H1 (cell line): Measurements from ENCODE around the gene ARHGEF26. TPM values are rescaled to one million over a fixed set of nuclear protein-coding genes. Genes with fewer than 3 reads are reported as not detected.

ENCODE experiments used
- CTCF ChIA-PET: fragments of 300-600 bp; sonication (Branson Sonifier 250); formaldehyde crosslinking; loops from one replicate; lab custom pipeline; 2021; ENCODE audit not compliant: partially characterized antibody; lab: Charles Lee
- POLR2A ChIA-PET: fragments of 300-600 bp; sonication (Branson Sonifier 250); formaldehyde crosslinking; loops from one replicate; lab custom pipeline; 2021; ENCODE audit warnings: inconsistent platforms; ENCODE audit not compliant: partially characterized antibody; lab: Charles Lee
- DNase-seq, 2 experiments: peaks; one replicate each; pipeline versions ENCODE4 v3.0.0 to v3.0.0-alpha.2; 2010 to 2022; ENCODE audit warnings: low spot score in 2 of 2, low read depth in 1 of 2, mixed read lengths in 1 of 2
- FAIRE-seq: peaks from 2 replicates; lab custom pipeline; 2011; peaks lifted over from hg19 to GRCh38; lab: Jason Lieb, UNC
- H2AFZ ChIP-seq: 2 replicates; pipeline ENCODE4 v1.8.1; 2012; ENCODE audit warnings: low read length, inconsistent platforms
- H2AK5ac ChIP-seq: 2 replicates; pipeline ENCODE4 v1.6.1; 2013; ENCODE audit warnings: low read depth, low read length
- H2BK120ac ChIP-seq: replicated peaks from 2 replicates; pipeline ENCODE3; 2013; ENCODE audit warnings: low read depth, low read length, inconsistent platforms
- H2BK12ac ChIP-seq: 2 replicates; pipeline ENCODE4 v1.6.1; 2013; ENCODE audit warnings: low read depth, low read length
- H2BK15ac ChIP-seq: 2 replicates; pipeline ENCODE4 v1.6.1; 2013; ENCODE audit warnings: low read length
- H2BK20ac ChIP-seq: 2 replicates; pipeline ENCODE4 v1.6.1; 2013; ENCODE audit warnings: low read length
- H2BK5ac ChIP-seq: 2 replicates; pipeline ENCODE4 v1.6.1; 2013; ENCODE audit warnings: low read depth, low read length
- H3K14ac ChIP-seq: 2 replicates; pipeline ENCODE4 v1.6.1; 2013; ENCODE audit warnings: inconsistent platforms; ENCODE audit not compliant: insufficient read length
- H3K18ac ChIP-seq: 2 replicates; pipeline ENCODE4 v1.6.1; 2013; ENCODE audit warnings: low read length; ENCODE audit errors: extremely low read depth
- H3K23ac ChIP-seq: 2 replicates; pipeline ENCODE4 v1.6.1; 2013; ENCODE audit warnings: inconsistent platforms; ENCODE audit not compliant: insufficient read length
- H3K23me2 ChIP-seq: 2 replicates; pipeline ENCODE4 v1.6.1; 2013; ENCODE audit warnings: low read depth, low read length
- H3K27ac ChIP-seq: 2 replicates; pipeline ENCODE4 v1.6.1; 2011; ENCODE audit warnings: low read depth, low read length, inconsistent platforms
- H3K27me3 ChIP-seq, 4 experiments: replicated peaks in 1 of 4; 1 replicate in 1 of 4; 2 replicates in 3 of 4; pipeline versions ENCODE4 v1.6.1 to v1.8.1; 2011 to 2013; ENCODE audit warnings: low read length in 3 of 4, mild to moderate bottlenecking in 3 of 4, inconsistent platforms in 2 of 4, mixed read lengths in 2 of 4, moderate library complexity in 1 of 4; ENCODE audit not compliant: control insufficient read depth in 3 of 4, insufficient read depth in 3 of 4; ENCODE audit errors: extremely low read depth in 1 of 4
- H3K36me3 ChIP-seq, 4 experiments: 2 replicates each; pipeline versions ENCODE4 v1.6.1 to v1.8.1; 2011 to 2013; ENCODE audit warnings: mild to moderate bottlenecking in 4 of 4, low read length in 3 of 4, moderate library complexity in 2 of 4, control low read depth in 1 of 4, inconsistent platforms in 1 of 4; ENCODE audit not compliant: insufficient read depth in 4 of 4, control insufficient read depth in 2 of 4
- H3K4ac ChIP-seq: replicated peaks from 2 replicates; pipeline ENCODE3; 2013; ENCODE audit warnings: low read length, low read depth, mixed read lengths, inconsistent platforms; ENCODE audit not compliant: insufficient read length
- H3K4me1 ChIP-seq, 4 experiments: replicated peaks in 1 of 4; 1 replicate in 1 of 4; 2 replicates in 3 of 4; pipeline versions ENCODE4 v1.6.1 to v1.8.1; 2011 to 2013; ENCODE audit warnings: low read length in 3 of 4, inconsistent platforms in 2 of 4, mixed read lengths in 1 of 4; ENCODE audit not compliant: insufficient read depth in 4 of 4, control insufficient read depth in 3 of 4
- H3K4me2 ChIP-seq, 2 experiments: 2 replicates each; pipeline versions ENCODE4 v1.6.1 to v1.8.1; 2011 to 2013; ENCODE audit warnings: low read depth in 2 of 2, low read length in 2 of 2, control low read depth in 1 of 2, inconsistent platforms in 1 of 2, mild to moderate bottlenecking in 1 of 2; ENCODE audit not compliant: insufficient read depth in 1 of 2
- H3K4me3 ChIP-seq, 4 experiments: fragments of 200-600, 300-600 bp in 1 of 4; sonication (generic), shearing (Covaris generic), sonication (Bioruptor Twin) in 1 of 4; 2 replicates each; pipeline versions ENCODE4 v1.5.1 to v1.8.1; 2011 to 2016; ENCODE audit warnings: low read length in 4 of 4, low read depth in 3 of 4, control low read depth in 2 of 4, inconsistent platforms in 2 of 4, mild to moderate bottlenecking in 2 of 4, mixed read lengths in 1 of 4, moderate library complexity in 1 of 4; ENCODE audit not compliant: insufficient read depth in 2 of 4; ENCODE audit errors: extremely low read depth in 1 of 4
- H3K56ac ChIP-seq: replicated peaks from 2 replicates; pipeline ENCODE3; 2013; ENCODE audit warnings: low read depth, mild to moderate bottlenecking, mixed read lengths, low read length, inconsistent platforms; ENCODE audit not compliant: insufficient read length
- H3K79me1 ChIP-seq: 2 replicates; pipeline ENCODE4 v1.6.1; 2013; ENCODE audit warnings: low read depth, low read length, control low read depth
- H3K79me2 ChIP-seq, 2 experiments: 2 replicates each; pipeline versions ENCODE4 v1.6.1 to v1.8.1; 2012 to 2013; ENCODE audit warnings: low read length in 2 of 2, mild to moderate bottlenecking in 2 of 2, inconsistent platforms in 1 of 2; ENCODE audit not compliant: insufficient read depth in 2 of 2, control insufficient read depth in 1 of 2
- H3K9ac ChIP-seq, 4 experiments: replicated peaks in 1 of 4; 1 replicate in 1 of 4; 2 replicates in 3 of 4; pipeline versions ENCODE4 v1.6.1 to v1.8.1; 2011 to 2013; ENCODE audit warnings: low read depth in 3 of 4, low read length in 3 of 4, control low read depth in 2 of 4, mild to moderate bottlenecking in 2 of 4, moderate library complexity in 2 of 4, inconsistent platforms in 1 of 4; ENCODE audit errors: extremely low read depth in 1 of 4
- H3K9me3 ChIP-seq, 2 experiments: 2 replicates each; pipeline versions ENCODE4 v1.6.1 to v1.8.1; 2012 to 2013; ENCODE audit warnings: mild to moderate bottlenecking in 2 of 2, moderate library complexity in 2 of 2, control low read depth in 1 of 2, inconsistent platforms in 1 of 2, low read depth in 1 of 2, low read length in 1 of 2, mixed read lengths in 1 of 2; ENCODE audit not compliant: insufficient read depth in 2 of 2
- H4K20me1 ChIP-seq, 2 experiments: replicated peaks in 1 of 2; 2 replicates each; pipeline versions ENCODE3 to v1.8.1; 2011 to 2013; ENCODE audit warnings: inconsistent platforms in 2 of 2, low read length in 2 of 2, mild to moderate bottlenecking in 1 of 2; ENCODE audit not compliant: insufficient read depth in 2 of 2, control insufficient read depth in 1 of 2
- H4K5ac ChIP-seq: 2 replicates; pipeline ENCODE4 v1.6.1; 2013; ENCODE audit warnings: low read length, low read depth, mixed read lengths, inconsistent platforms; ENCODE audit not compliant: insufficient read length
- H4K8ac ChIP-seq: 2 replicates; pipeline ENCODE4 v1.8.0; 2013; ENCODE audit warnings: mild to moderate bottlenecking, moderate library complexity, low read length, inconsistent platforms; ENCODE audit not compliant: insufficient read depth; ENCODE audit errors: extremely low read depth
- H4K91ac ChIP-seq: replicated peaks from 2 replicates; pipeline ENCODE3; 2013; ENCODE audit warnings: low read length, mixed read lengths, inconsistent platforms; ENCODE audit not compliant: insufficient read length
- ATF2 ChIP-seq: IDR thresholded peaks from 2 replicates; pipeline ENCODE4 v1.6.1; 2012; ENCODE audit warnings: low read length, inconsistent platforms
- KDM4A ChIP-seq: IDR thresholded peaks from one replicate; pipeline ENCODE4 v1.7.1; 2012; ENCODE audit warnings: low read depth, mild to moderate bottlenecking, moderate library complexity, low read length, inconsistent platforms; ENCODE audit not compliant: severe bottlenecking
- RBBP5 ChIP-seq: IDR thresholded peaks from 2 replicates; pipeline ENCODE4 v1.7.1; 2012; ENCODE audit warnings: low read depth, mild to moderate bottlenecking, inconsistent platforms, low read length, moderate library complexity, borderline replicate concordance
- RXRA ChIP-seq: IDR thresholded peaks from 2 replicates; pipeline ENCODE4 v1.6.1; 2011; ENCODE audit warnings: low read depth, mild to moderate bottlenecking, low read length, moderate library complexity; ENCODE audit not compliant: insufficient read depth
- SP4 ChIP-seq: IDR thresholded peaks from 2 replicates; pipeline ENCODE4 v1.6.1; 2012; ENCODE audit warnings: low read length, inconsistent platforms
- polyA plus RNA-seq, 7 experiments: library from polyadenylated mRNA; depleted of rRNA in 3 of 7; stranded (reverse) in 5 of 7; unstranded in 2 of 7; fragments of >200 nt in 5 of 7; fragments of 200-250 nt in 2 of 7; gene quantifications; 1 replicate in 5 of 7; 2 replicates in 1 of 7; 4 replicates in 1 of 7; pipeline versions ENCODE4 v1.2.1 to v1.2.3, GENCODE V29; 2011 to 2013; ENCODE audit warnings: missing spikeins in 2 of 7, mixed read lengths in 2 of 7
- total RNA-seq: library from RNA; stranded (reverse); fragmentation: NEBNext Ultra II Directional; extraction: Animal tissue kit (Norgen Biotek cat#: 25700); gene quantifications from 2 replicates; pipeline ENCODE4 v1.2.1, GENCODE V29; 2021

ARHGEF26 gene
- total and polyA plus RNA-seq, 2 of the 8 experiments (the other 6 are each of a cell fraction or from before 2014, with no cell fraction given), result 3.1 to 15.6 TPM

DNA sequence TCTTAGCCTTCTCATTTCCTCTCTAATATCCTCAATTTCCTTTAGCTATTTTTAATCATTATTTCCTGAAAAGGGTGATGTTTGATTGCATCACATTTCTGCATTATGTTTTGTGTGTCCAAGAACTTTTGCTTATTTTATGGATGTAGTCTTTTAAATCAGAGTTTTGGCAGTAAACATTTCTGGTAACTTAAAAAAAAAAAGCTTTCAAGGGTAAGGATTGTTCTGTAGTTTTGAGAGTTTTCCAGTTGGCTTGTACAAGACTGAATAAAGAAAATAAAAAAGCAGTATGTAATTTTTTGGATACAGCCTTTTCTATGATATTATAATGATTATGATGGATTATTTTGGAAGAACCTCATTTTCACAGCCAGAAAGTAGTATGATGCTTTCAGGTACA, 103.7 kb downstream of the ARHGEF26 start:
- no peak overlapping the region for H4K91ac ChIP-seq
- no peak overlapping the region for H3K4me3 ChIP-seq
- H3K79me1 ChIP-seq, result no peaks in the 10 kb centered on the region
- H3K23ac ChIP-seq, result no peak overlapping the region
- no peaks in the 10 kb centered on the region for H4K20me1 ChIP-seq
- H3K56ac ChIP-seq, result no peak overlapping the region
- H3K18ac ChIP-seq, result no peak overlapping the region
- no peak overlapping the region for H3K14ac ChIP-seq
- H3K27me3 ChIP-seq, result no peaks in the 10 kb centered on the region
- CTCF ChIA-PET, result no interaction called here
- no peak overlapping the region for H4K5ac ChIP-seq
- no peak overlapping the region for H3K27ac ChIP-seq
- no peak for FAIRE-seq
- H2BK5ac ChIP-seq, result no peak overlapping the region
- no peak overlapping the region for H3K4ac ChIP-seq
- no peak for TF ChIP-seq RXRA
- no peak for TF ChIP-seq RBBP5
- TF ChIP-seq KDM4A, result no peak
- no peak for TF ChIP-seq ATF2
- TF ChIP-seq SP4, result no peak
- DNase-seq, result no peak
- no peak overlapping the region for H3K9ac ChIP-seq
- H3K36me3 ChIP-seq, result no peaks in the 10 kb centered on the region
- no peak overlapping the region for H2BK15ac ChIP-seq
- H3K9me3 ChIP-seq, result no peaks in the 10 kb centered on the region
- H2AK5ac ChIP-seq, result no peak overlapping the region
- POLR2A ChIA-PET, result no interaction called here
- H3K79me2 ChIP-seq, result no peaks in the 10 kb centered on the region
- H2BK12ac ChIP-seq, result no peak overlapping the region
- peaks cover 0 to 5% (median 1%) of the 10 kb centered on the region in 4 experiments; a peak in 2 of 7 replicates for H3K4me1 ChIP-seq
- H3K4me2 ChIP-seq, result no peak overlapping the region
- H2AFZ ChIP-seq, result no peak overlapping the region
- no peaks in the 10 kb centered on the region for H3K23me2 ChIP-seq
- H2BK20ac ChIP-seq, result no peak overlapping the region
- H4K8ac ChIP-seq, result no peak overlapping the region
- no peak overlapping the region for H2BK120ac ChIP-seq
